Karpas-422 (cell line): ENCODE data around the gene UPP2. TPM values are rescaled to one million over a fixed set of nuclear protein-coding genes. Genes with fewer than 3 reads are reported as not detected.

Experiments used
- DNase-seq: peaks from one replicate; pipeline ENCODE4 v3.0.0-alpha.2; 2015
- H2AFZ ChIP-seq: fragments of 200-600 bp; sonication (generic); 2 replicates; pipeline ENCODE4 v1.6.1; 2014; ENCODE audit warnings: antibody characterized with exemption, low read length, mixed read lengths
- H3K27ac ChIP-seq: fragments of 200-600 bp; sonication (generic); 2 replicates; pipeline ENCODE4 v1.5.1; 2014; ENCODE audit warnings: mild to moderate bottlenecking, low read length, moderate library complexity
- H3K27me3 ChIP-seq: fragments of 200-600 bp; sonication (generic); 2 replicates; pipeline ENCODE4 v1.6.1; 2014; ENCODE audit warnings: low read length, mixed read lengths
- H3K36me3 ChIP-seq: fragments of 200-600 bp; sonication (generic); 2 replicates; pipeline ENCODE4 v1.6.1; 2014; ENCODE audit warnings: low read length, mixed read lengths; ENCODE audit not compliant: insufficient read depth
- H3K4me1 ChIP-seq: fragments of 200-600 bp; sonication (generic); 2 replicates; pipeline ENCODE4 v1.6.1; 2014; ENCODE audit warnings: mild to moderate bottlenecking, low read length, mixed read lengths
- H3K4me2 ChIP-seq: fragments of 200-600 bp; sonication (generic); 2 replicates; pipeline ENCODE4 v1.6.1; 2014; ENCODE audit warnings: low read length, low read depth, mild to moderate bottlenecking; ENCODE audit not compliant: poor library complexity, severe bottlenecking
- H3K4me3 ChIP-seq: fragments of 200-600 bp; sonication (generic); 2 replicates; pipeline ENCODE4 v1.5.1; 2014; ENCODE audit warnings: mild to moderate bottlenecking, antibody characterized with exemption, low read length, mixed read lengths
- H3K79me2 ChIP-seq: fragments of 200-600 bp; sonication (generic); 2 replicates; pipeline ENCODE4 v1.6.1; 2014; ENCODE audit warnings: mild to moderate bottlenecking, low read length, mixed read lengths
- H3K9ac ChIP-seq: fragments of 200-600 bp; sonication (generic); 2 replicates; pipeline ENCODE4 v1.6.0; 2014; ENCODE audit warnings: low read length
- H3K9me2 ChIP-seq: fragments of 200-600 bp; sonication (generic), shearing (Covaris generic); replicated peaks from 2 replicates; pipeline ENCODE4 v1.6.0; 2014; ENCODE audit warnings: mild to moderate bottlenecking, low read length, moderate library complexity; ENCODE audit not compliant: insufficient read depth
- H3K9me3 ChIP-seq: fragments of 300-700, 200-600 bp; sonication (generic); 2 replicates; pipeline ENCODE4 v1.6.1; 2014; ENCODE audit warnings: low read length, mixed read lengths
- H4K20me1 ChIP-seq: fragments of 200-600 bp; sonication (generic); 2 replicates; pipeline ENCODE4 v1.6.1; 2014; ENCODE audit warnings: mild to moderate bottlenecking, antibody characterized with exemption, low read length, low read depth; ENCODE audit not compliant: insufficient read depth
- total RNA-seq: library from RNA; depleted of rRNA; stranded (reverse); fragments of >200 nt; shearing (Covaris generic); gene quantifications from 2 replicates; pipeline ENCODE4 v1.2.3, GENCODE V29; 2014; ENCODE audit warnings: low replicate concordance

Gene UPP2
- total RNA-seq, 1 experiment from 2014 or later, result not detected

DNA sequence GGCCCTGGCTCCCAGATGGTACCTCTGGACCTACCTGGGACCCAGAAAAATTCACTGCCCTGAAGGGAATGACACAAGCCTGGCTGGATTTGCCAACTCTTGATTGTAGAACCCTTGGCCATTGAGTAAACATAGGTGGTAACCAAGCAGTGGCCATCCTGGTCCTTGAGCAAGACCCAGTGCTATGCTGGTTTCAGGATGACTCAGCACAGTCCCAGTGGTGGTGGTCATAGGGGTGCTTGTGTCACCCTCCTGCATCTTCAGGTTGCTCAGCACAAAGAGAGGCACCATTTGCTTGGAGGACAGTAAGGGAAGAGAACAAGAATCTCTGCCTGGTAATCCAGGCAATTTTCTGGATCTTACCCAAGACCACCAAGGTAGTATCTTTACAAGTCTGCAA lies 52.9 kb downstream of the UPP2 start:
- no peak overlapping the region for H2AFZ ChIP-seq
- no peak for DNase-seq
- H4K20me1 ChIP-seq, result no peaks in the 10 kb centered on the region
- H3K9ac ChIP-seq, result no peak overlapping the region
- H3K4me2 ChIP-seq, result no peak overlapping the region
- H3K79me2 ChIP-seq, result no peaks in the 10 kb centered on the region
- H3K4me1 ChIP-seq, result no peaks in the 10 kb centered on the region
- no peak overlapping the region for H3K4me3 ChIP-seq
- no peaks in the 10 kb centered on the region for H3K9me3 ChIP-seq
- no peak overlapping the region for H3K27ac ChIP-seq
- H3K36me3 ChIP-seq, result no peaks in the 10 kb centered on the region
- H3K27me3 ChIP-seq, result no peaks in the 10 kb centered on the region
- no peaks in the 10 kb centered on the region for H3K9me2 ChIP-seq

DNA sequence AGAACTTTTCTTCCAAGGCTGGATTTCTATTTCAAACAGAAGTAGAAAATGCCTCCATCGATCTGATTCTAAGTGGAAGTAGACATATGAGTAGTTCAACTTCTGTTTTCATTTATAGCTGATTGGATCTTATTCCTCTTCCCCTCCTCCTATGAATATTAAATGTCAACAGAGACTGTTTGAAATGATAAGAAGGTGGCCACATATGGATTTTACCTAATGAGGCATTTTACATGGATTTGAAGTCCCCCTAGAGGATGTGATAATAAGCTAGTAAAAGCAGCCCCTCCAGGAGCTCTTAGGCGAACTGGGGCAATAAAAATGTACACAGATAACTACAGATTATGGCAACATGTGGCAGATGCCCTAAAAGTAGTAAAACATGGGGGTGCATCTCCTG lies 71.0 kb downstream of the UPP2 start:
- no peaks in the 10 kb centered on the region for H3K4me1 ChIP-seq
- H3K4me2 ChIP-seq, result no peak overlapping the region
- H3K4me3 ChIP-seq, result no peak overlapping the region
- no peaks in the 10 kb centered on the region for H3K36me3 ChIP-seq
- no peak for DNase-seq
- no peaks in the 10 kb centered on the region for H3K79me2 ChIP-seq
- no peaks in the 10 kb centered on the region for H3K27me3 ChIP-seq
- H3K9me3 ChIP-seq, result no peaks in the 10 kb centered on the region
- no peak overlapping the region for H3K27ac ChIP-seq
- H3K9ac ChIP-seq, result no peak overlapping the region
- H2AFZ ChIP-seq, result no peak overlapping the region
- H3K9me2 ChIP-seq, result no peaks in the 10 kb centered on the region
- H4K20me1 ChIP-seq, result no peaks in the 10 kb centered on the region

DNA sequence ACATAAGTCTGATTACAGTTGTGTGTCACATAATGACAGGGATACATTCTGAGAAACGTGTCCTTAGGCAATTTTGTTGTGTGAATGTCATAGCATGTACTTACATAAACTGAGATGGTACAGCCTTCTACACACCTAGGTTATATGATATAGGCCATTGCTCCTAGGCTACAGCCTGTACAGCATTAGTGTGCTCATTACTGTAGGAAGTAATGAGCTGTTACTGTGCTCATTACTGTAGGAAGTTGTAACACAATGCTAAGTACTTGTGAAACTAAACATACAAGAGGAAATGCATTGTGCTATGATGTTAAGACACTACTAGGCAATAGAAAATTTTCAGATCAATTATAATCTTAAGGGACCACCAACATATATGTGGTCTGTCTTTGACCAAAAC lies 72.8 kb downstream of the UPP2 start:
- Histone ChIP-seq H3K9ac (no peak overlapping the region), H3K9me3 (no peaks in the 10 kb centered on the region), H4K20me1 (no peaks in the 10 kb centered on the region), H3K4me1 (no peaks in the 10 kb centered on the region), H3K4me2 (no peak overlapping the region), H3K4me3 (no peak overlapping the region), H3K27me3 (no peaks in the 10 kb centered on the region), H3K27ac (no peak overlapping the region), H3K79me2 (no peaks in the 10 kb centered on the region), H3K36me3 (no peaks in the 10 kb centered on the region), H2AFZ (no peak overlapping the region), H3K9me2 (no peaks in the 10 kb centered on the region)
- DNase-seq, result no peak

DNA sequence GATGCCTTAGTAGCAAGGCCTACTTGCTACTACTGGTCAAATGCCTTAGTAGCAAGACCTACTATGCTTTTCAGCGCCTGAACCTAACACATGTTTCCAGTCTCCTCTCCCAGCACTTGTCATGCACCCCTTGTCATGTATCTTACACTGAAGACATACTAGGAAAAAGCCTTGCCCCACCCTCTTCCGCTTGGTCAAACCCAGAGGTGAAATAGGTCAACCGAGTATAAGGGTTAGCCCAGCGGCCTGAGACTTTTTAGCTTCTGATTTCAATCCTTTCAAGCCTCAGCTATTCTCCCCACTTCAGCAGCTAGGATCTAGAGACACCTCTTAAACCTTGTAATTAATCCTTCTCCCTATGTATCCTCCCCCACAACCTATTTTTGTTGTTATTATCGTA lies 73.3 kb downstream of the UPP2 start:
- Histone ChIP-seq H2AFZ (no peak overlapping the region), H3K79me2 (no peaks in the 10 kb centered on the region), H3K36me3 (no peaks in the 10 kb centered on the region), H3K4me3 (no peak overlapping the region), H3K4me2 (no peak overlapping the region), H3K4me1 (no peaks in the 10 kb centered on the region), H3K9me3 (no peaks in the 10 kb centered on the region), H3K9me2 (no peaks in the 10 kb centered on the region), H3K27me3 (no peaks in the 10 kb centered on the region), H4K20me1 (no peaks in the 10 kb centered on the region), H3K27ac (no peak overlapping the region), H3K9ac (no peak overlapping the region)
- DNase-seq, result no peak

DNA sequence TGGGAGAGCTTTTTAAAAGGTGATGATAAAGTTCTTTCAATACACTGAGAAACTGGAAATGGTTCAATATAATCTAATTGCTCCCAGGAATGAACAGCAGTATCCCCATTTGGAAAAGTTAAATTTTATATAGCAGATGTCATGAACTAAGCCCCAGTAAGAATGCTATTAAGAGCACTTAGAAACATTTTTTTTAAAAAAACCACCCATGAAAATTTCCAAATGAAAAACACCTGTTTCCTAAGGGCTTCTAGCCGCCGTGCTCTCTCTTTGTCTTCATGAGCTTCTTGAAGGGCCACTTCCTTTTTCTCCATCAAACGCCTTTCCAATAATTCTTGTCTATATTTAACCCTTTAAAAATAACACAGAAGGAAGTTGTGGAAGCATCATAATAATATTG lies 77.0 kb downstream of the UPP2 start:
- H3K27ac ChIP-seq, result no peak overlapping the region
- H3K4me2 ChIP-seq, result no peak overlapping the region
- DNase-seq, result no peak
- H3K79me2 ChIP-seq, result no peaks in the 10 kb centered on the region
- H3K9me2 ChIP-seq, result no peaks in the 10 kb centered on the region
- H3K27me3 ChIP-seq, result no peaks in the 10 kb centered on the region
- H3K36me3 ChIP-seq, result no peaks in the 10 kb centered on the region
- no peaks in the 10 kb centered on the region for H4K20me1 ChIP-seq
- H3K4me1 ChIP-seq, result no peaks in the 10 kb centered on the region
- H3K4me3 ChIP-seq, result no peak overlapping the region
- H2AFZ ChIP-seq, result no peak overlapping the region
- H3K9me3 ChIP-seq, result no peaks in the 10 kb centered on the region
- no peak overlapping the region for H3K9ac ChIP-seq

DNA sequence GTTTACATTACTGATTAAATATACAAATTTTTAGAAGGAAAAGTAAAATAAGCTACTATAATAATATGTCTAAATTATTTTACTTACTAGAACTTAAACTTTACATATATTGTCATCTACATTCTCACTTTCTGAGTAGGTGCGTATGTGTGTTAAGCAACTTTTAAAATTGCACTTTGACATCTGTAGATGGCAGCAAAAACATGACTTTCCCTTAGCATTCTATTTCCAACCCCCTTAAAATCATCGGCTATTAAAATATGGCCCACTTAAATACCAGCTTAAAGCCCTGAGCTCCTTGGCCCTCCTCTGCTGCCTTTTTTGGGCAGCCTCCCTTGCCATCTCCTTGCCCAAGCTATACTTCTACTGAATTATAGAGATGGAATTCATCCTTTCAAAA lies 78.0 kb downstream of the UPP2 start:
- no peak overlapping the region for H3K27ac ChIP-seq
- DNase-seq, result peak; percentile 52
- no peaks in the 10 kb centered on the region for H3K27me3 ChIP-seq
- no peak overlapping the region for H2AFZ ChIP-seq
- no peaks in the 10 kb centered on the region for H3K9me2 ChIP-seq
- no peak overlapping the region for H3K4me2 ChIP-seq
- H3K4me3 ChIP-seq, result no peak overlapping the region
- H3K9me3 ChIP-seq, result no peaks in the 10 kb centered on the region
- H3K79me2 ChIP-seq, result no peaks in the 10 kb centered on the region
- H3K4me1 ChIP-seq, result no peaks in the 10 kb centered on the region
- H3K9ac ChIP-seq, result no peak overlapping the region
- H4K20me1 ChIP-seq, result no peaks in the 10 kb centered on the region
- H3K36me3 ChIP-seq, result no peaks in the 10 kb centered on the region

DNA sequence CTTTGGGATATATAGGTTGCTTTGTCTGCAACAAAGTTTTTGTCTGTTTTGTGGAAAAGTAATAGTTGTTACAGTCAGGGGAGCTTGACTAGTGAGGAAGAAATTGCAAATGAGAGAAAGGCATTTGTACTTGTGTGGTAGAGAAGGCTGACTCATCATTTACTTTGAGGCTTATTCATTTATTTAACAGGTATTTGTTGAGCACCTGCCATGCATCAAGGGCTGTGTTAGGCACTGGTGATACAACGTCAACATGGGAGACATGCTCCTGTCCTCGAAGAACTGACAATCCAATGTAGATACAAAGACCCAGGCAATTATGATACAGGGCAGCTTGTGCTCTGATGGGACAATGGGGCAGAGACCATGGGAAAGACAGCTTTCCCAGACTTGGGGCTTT lies 79.5 kb downstream of the UPP2 start:
- no peaks in the 10 kb centered on the region for H3K9me3 ChIP-seq
- H3K9me2 ChIP-seq, result no peaks in the 10 kb centered on the region
- H3K4me1 ChIP-seq, result no peaks in the 10 kb centered on the region
- H3K36me3 ChIP-seq, result no peaks in the 10 kb centered on the region
- H3K9ac ChIP-seq, result no peak overlapping the region
- H3K27me3 ChIP-seq, result no peaks in the 10 kb centered on the region
- no peak overlapping the region for H3K4me3 ChIP-seq
- H2AFZ ChIP-seq, result no peak overlapping the region
- no peaks in the 10 kb centered on the region for H3K79me2 ChIP-seq
- DNase-seq, result no peak
- H3K4me2 ChIP-seq, result no peak overlapping the region
- no peak overlapping the region for H3K27ac ChIP-seq
- no peaks in the 10 kb centered on the region for H4K20me1 ChIP-seq

DNA sequence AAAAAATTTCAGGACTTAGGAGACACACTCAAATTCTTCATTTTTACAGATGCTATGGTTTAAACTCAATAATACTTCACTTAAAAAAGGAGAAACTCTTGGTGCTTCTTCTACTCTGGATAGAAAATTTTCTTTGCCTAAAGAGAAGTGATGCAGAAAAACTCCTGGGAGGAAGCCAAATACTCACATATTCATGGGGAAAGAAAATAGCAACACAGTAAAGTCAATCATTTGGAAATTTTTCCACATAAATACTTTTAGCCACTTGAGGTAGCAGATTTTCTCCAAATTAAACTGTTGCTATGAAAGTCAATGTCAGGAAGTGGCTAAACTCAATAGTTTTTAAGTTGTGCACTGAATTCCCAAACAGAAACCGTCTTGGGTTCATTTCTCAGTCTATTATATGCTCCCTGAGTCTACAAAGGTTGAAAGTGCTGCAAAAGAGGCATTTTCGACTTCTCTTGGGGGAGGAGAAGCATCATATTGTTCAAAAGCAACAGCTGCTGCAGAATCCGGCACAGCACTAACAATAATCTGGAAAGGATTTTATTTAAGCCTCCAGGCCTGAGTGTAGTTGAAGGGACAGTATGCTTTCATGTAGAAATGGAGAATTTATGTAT lies 81.1 kb downstream of the UPP2 start:
- Histone ChIP-seq H3K27me3 (no peaks in the 10 kb centered on the region), H3K4me1 (no peaks in the 10 kb centered on the region), H3K4me3 (no peak overlapping the region), H3K36me3 (no peaks in the 10 kb centered on the region), H3K4me2 (no peak overlapping the region), H4K20me1 (no peaks in the 10 kb centered on the region), H3K9me3 (no peaks in the 10 kb centered on the region), H3K27ac (no peak overlapping the region), H3K79me2 (no peaks in the 10 kb centered on the region), H3K9ac (no peak overlapping the region), H2AFZ (no peak overlapping the region), H3K9me2 (no peaks in the 10 kb centered on the region)
- no peak for DNase-seq

DNA sequence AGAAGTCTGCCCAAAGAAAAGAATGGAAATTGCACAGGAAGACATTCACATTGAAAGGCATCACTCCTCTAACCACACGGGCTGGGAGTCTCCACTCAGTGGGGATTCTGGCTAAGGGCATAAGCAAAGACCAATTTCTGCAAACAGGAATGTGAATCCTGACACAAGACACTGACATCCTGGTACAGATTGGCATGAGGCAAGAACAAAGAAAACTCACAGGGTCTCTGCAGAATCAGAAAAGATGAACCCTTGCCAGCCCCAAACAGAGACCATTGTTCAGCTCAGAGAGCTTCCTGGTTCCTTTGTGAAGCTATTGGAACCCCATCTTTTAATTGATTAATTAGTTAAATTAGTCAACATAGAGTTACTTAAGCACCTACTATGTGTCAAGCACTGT lies 82.3 kb downstream of the UPP2 start:
- Histone ChIP-seq H3K9me3 (no peaks in the 10 kb centered on the region), H3K9ac (no peak overlapping the region), H3K4me1 (no peaks in the 10 kb centered on the region), H3K4me2 (no peak overlapping the region), H3K9me2 (0 out of 2 replicates have a peak, but pooled peaks cover 3% of the 10 kb centered on the region), H3K27me3 (no peaks in the 10 kb centered on the region), H3K27ac (no peak overlapping the region), H4K20me1 (no peaks in the 10 kb centered on the region), H3K36me3 (no peaks in the 10 kb centered on the region), H2AFZ (no peak overlapping the region), H3K4me3 (no peak overlapping the region), H3K79me2 (no peaks in the 10 kb centered on the region)
- DNase-seq, result no peak
